ENCODE results near the gene CHRM5. TPM values are rescaled to one million over a fixed set of nuclear protein-coding genes. Genes with fewer than 3 reads are reported as not detected.

Gene CHRM5
- total and polyA plus RNA-seq, 2 of the 8 experiments (the other 6 are each of a cell fraction or from before 2014, with no cell fraction given) = not detected

DNA sequence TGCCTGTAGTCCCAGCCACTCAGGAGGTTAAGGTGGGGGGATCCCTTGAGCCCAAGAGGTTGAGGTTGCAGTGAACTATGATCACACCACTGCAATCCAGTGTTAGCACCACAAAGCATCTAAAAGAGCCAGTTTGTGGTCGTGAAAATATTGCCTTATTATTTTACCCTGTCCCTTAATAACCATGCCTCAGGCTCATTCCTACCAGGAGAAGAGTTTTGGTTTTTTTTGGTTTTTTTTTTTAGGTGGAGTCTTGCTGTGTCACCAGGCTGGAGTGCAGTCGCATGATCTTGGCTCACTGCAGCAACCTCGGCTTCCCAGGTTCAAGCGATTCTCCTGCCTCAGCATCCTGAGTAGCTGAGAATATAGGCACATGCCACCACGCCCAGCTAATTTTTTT, 88.6 kb downstream of the CHRM5 start:
- no peaks in the 10 kb centered on the region for H3K79me1 ChIP-seq (ENCODE audit: low read depth, low read length)
- no peak overlapping the region for H4K5ac ChIP-seq (ENCODE audit: insufficient read length, low read depth, low read length)
- DNase-seq (ENCODE audit: low read depth in 1 of 2, low spot score in 2 of 2) (no peak), FAIRE-seq (no peak)
- H3K4me1 ChIP-seq (replicated peaks in 1 of 4; ENCODE audit: control insufficient read depth in 3 of 4, insufficient read depth in 4 of 4, low read length in 3 of 4) = no peaks in the 10 kb centered on the region
- WGBS, 2 experiments (ENCODE audit: extremely low coverage in 1 of 2, insufficient coverage in 1 of 2, insufficient read length in 1 of 2, insufficient replicate concordance in 2 of 2, low coverage in 1 of 2, low lambda C conversion rate in 2 of 2, missing lambda C conversion rate in 1 of 2) = 92% methylated on average over 5 of the region's 5 CpGs; no CpG with 5 or more reads in 1 of the 2 experiments
- no peak overlapping the region for H3K18ac ChIP-seq (ENCODE audit: extremely low read depth, low read length)
- no peak overlapping the region for H3K27ac ChIP-seq (ENCODE audit: low read depth, low read length)
- no peak overlapping the region for H3K9ac ChIP-seq (replicated peaks in 1 of 4; ENCODE audit: extremely low read depth in 1 of 4, low read depth in 3 of 4, low read length in 3 of 4)
- no peak overlapping the region for H2BK120ac ChIP-seq (replicated peaks; ENCODE audit: low read depth, low read length)
- no peaks in the 10 kb centered on the region for H3K27me3 ChIP-seq (replicated peaks in 1 of 4; ENCODE audit: control insufficient read depth in 3 of 4, extremely low read depth in 1 of 4, insufficient read depth in 3 of 4, low read length in 3 of 4)
- TF ChIP-seq POU5F1 (IDR thresholded peaks at IDR 0.05; ENCODE audit: low read depth, low read length) = no peak
- TF ChIP-seq NRF1 (IDR thresholded peaks at IDR 0.05; ENCODE audit: low read depth, low read length) = no peak
- TF ChIP-seq RAD21 (IDR thresholded peaks at IDR 0.05 in 1 of 2, conservative IDR thresholded peaks at IDR 0.05 in 1 of 2; ENCODE audit: low read depth in 2 of 2, low read length in 2 of 2) = no peak
- no peak for TF ChIP-seq RBBP5 (IDR thresholded peaks at IDR 0.05; ENCODE audit: borderline replicate concordance, low read depth, low read length)
- TF ChIP-seq, protein P1, sequence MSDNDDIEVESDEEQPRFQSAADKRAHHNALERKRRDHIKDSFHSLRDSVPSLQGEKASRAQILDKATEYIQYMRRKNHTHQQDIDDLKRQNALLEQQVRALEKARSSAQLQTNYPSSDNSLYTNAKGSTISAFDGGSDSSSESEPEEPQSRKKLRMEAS (IDR thresholded peaks at IDR 0.05) = no peak
- TF ChIP-seq ATF2 (IDR thresholded peaks at IDR 0.05; ENCODE audit: low read length) = no peak
- TF ChIP-seq EP300 (IDR thresholded peaks at IDR 0.05; ENCODE audit: borderline replicate concordance in 1 of 2, low read depth in 2 of 2, low read length in 2 of 2) = no peak
- no peak for TF ChIP-seq CHD2 (IDR thresholded peaks at IDR 0.05; ENCODE audit: low read length)
- no peak for TF ChIP-seq HDAC6 (IDR thresholded peaks at IDR 0.05; ENCODE audit: low read depth, low read length)
- no peak for TF ChIP-seq CEBPB (IDR thresholded peaks at IDR 0.05; ENCODE audit: low read depth, low read length)
- no peak for TF ChIP-seq BCL11A (IDR thresholded peaks at IDR 0.05; ENCODE audit: low read depth in 2 of 2, low read length in 2 of 2)
- no peak for TF ChIP-seq SP2 (IDR thresholded peaks at IDR 0.05; ENCODE audit: low read length)
- TF ChIP-seq SRF (IDR thresholded peaks at IDR 0.05; ENCODE audit: low read depth, low read length) = no peak
- no peaks in the 10 kb centered on the region for H3K79me2 ChIP-seq (ENCODE audit: control insufficient read depth in 1 of 2, insufficient read depth in 2 of 2, low read length in 2 of 2)
- H3K4me3 ChIP-seq (ENCODE audit: extremely low read depth in 1 of 4, insufficient read depth in 2 of 4, low read depth in 3 of 4, low read length in 4 of 4) = no peak overlapping the region
- H3K36me3 ChIP-seq (ENCODE audit: control insufficient read depth in 2 of 4, insufficient read depth in 4 of 4, low read length in 3 of 4) = no peaks in the 10 kb centered on the region
- H2BK15ac ChIP-seq (ENCODE audit: low read length) = no peak overlapping the region
- no peak overlapping the region for H3K4me2 ChIP-seq (ENCODE audit: insufficient read depth in 1 of 2, low read depth in 2 of 2, low read length in 2 of 2)
- H3K23ac ChIP-seq (ENCODE audit: insufficient read length) = no peak overlapping the region
- no peak overlapping the region for H3K56ac ChIP-seq (replicated peaks; ENCODE audit: insufficient read length, low read depth, low read length)
- no peaks in the 10 kb centered on the region for H3K9me3 ChIP-seq (ENCODE audit: insufficient read depth in 2 of 2, low read depth in 1 of 2, low read length in 1 of 2)
- POLR2A ChIA-PET (ENCODE audit: partially characterized antibody) = interaction anchor here (1.0 kb wide), 1 partner anchor 9 kb away, joined by 4 read pairs; no protein-coding TSS in a partner anchor
- no peak overlapping the region for H2BK5ac ChIP-seq (ENCODE audit: low read depth, low read length)
- H4K20me1 ChIP-seq (replicated peaks in 1 of 2; ENCODE audit: control insufficient read depth in 1 of 2, insufficient read depth in 2 of 2, low read length in 2 of 2) = no peaks in the 10 kb centered on the region
- no peak overlapping the region for H2BK20ac ChIP-seq (ENCODE audit: low read length)
- H4K91ac ChIP-seq (replicated peaks; ENCODE audit: insufficient read length, low read length) = no peak overlapping the region
- H2AK5ac ChIP-seq (ENCODE audit: low read depth, low read length) = no peak overlapping the region
- no peaks in the 10 kb centered on the region; the same call in 1 of the 2 replicates for H3K23me2 ChIP-seq (ENCODE audit: low read depth, low read length)
- H2BK12ac ChIP-seq (ENCODE audit: low read depth, low read length) = no peak overlapping the region
- H3K4ac ChIP-seq (replicated peaks; ENCODE audit: insufficient read length, low read depth, low read length) = no peak overlapping the region
- H2AFZ ChIP-seq (ENCODE audit: low read length) = no peak overlapping the region
- no peak overlapping the region for H3K14ac ChIP-seq (ENCODE audit: insufficient read length)
- H4K8ac ChIP-seq (ENCODE audit: extremely low read depth, insufficient read depth, low read length) = no peak overlapping the region
- CTCF ChIA-PET (ENCODE audit: partially characterized antibody) = no interaction called here
